Measurements from ENCODE around the gene GPM6B. TPM values are rescaled to one million over a fixed set of nuclear protein-coding genes. Genes with fewer than 3 reads are reported as not detected.

Gene GPM6B
- total and polyA plus RNA-seq, 10 donors = 2.0 to 67.1 (median 23.7) TPM

- Histone ChIP-seq H3K27me3 (replicated peaks in 1 of 7) (peaks cover 0 to 15% (median 0%) of the 10 kb centered on the region in 7 donors), H3K27ac (no peak overlapping the region), H3K4me1 (no peaks in the 10 kb centered on the region), H3K4me3 (no peak overlapping the region), H3K36me3 (no peaks in the 10 kb centered on the region), H3K9me3 (no peaks in the 10 kb centered on the region)
- 66 to 83% (median 80%) methylated on average over 8 of the region's 8 CpGs for WGBS, 5 donors
- TF ChIP-seq CTCF (IDR thresholded peaks at IDR 0.05 in 8 of 11, conservative IDR thresholded peaks at IDR 0.05 in 3 of 11) = no peak
- TF ChIP-seq POLR2A (IDR thresholded peaks at IDR 0.05) = no peak
- no peak for TF ChIP-seq POLR2AphosphoS5 (IDR thresholded peaks at IDR 0.05)
- intact Hi-C loops (cut with DNase I; ENCODE audit: low total_unique reads) = no loop called here
- no peak for DNase-seq
Observed at GRCh38 chrX:13845721-13846378, 29.0 kb upstream of the GPM6B start.

GRCh38 chrX:13843150-13843721, 26.3 kb upstream of the GPM6B start:
- 52 to 93% (median 57%) methylated on average over 1 of the region's 1 CpG for WGBS, 5 donors
- Histone ChIP-seq H3K4me3 (no peak overlapping the region), H3K27me3 (replicated peaks in 1 of 7) (peaks cover 0 to 14% (median 0%) of the 10 kb centered on the region in 7 donors), H3K9me3 (no peaks in the 10 kb centered on the region), H3K4me1 (no peaks in the 10 kb centered on the region), H3K36me3 (no peaks in the 10 kb centered on the region), H3K27ac (no peak overlapping the region)
- no peak for TF ChIP-seq CTCF (IDR thresholded peaks at IDR 0.05 in 8 of 11, conservative IDR thresholded peaks at IDR 0.05 in 3 of 11)
- TF ChIP-seq POLR2AphosphoS5 (IDR thresholded peaks at IDR 0.05) = no peak
- no peak for TF ChIP-seq POLR2A (IDR thresholded peaks at IDR 0.05)
- intact Hi-C loops (cut with DNase I; ENCODE audit: low total_unique reads) = no loop called here
- DNase-seq = no peak

GRCh38 chrX:13840121-13840520, 23.2 kb upstream of the GPM6B start:
- Histone ChIP-seq H3K27ac (no peak overlapping the region), H3K9me3 (no peaks in the 10 kb centered on the region), H3K27me3 (replicated peaks in 1 of 7) (peaks cover 0 to 13% (median 0%) of the 10 kb centered on the region in 7 donors), H3K4me3 (no peak overlapping the region), H3K4me1 (no peaks in the 10 kb centered on the region), H3K36me3 (no peaks in the 10 kb centered on the region)
- intact Hi-C loops (cut with DNase I; ENCODE audit: low total_unique reads) = no loop called here
- no peak for DNase-seq
- TF ChIP-seq POLR2AphosphoS5 (IDR thresholded peaks at IDR 0.05) (no peak), POLR2A (IDR thresholded peaks at IDR 0.05) (no peak)
- 82 to 93% (median 88%) methylated on average over 6 to 7 of the region's 7 CpGs for whole genome bisulfite sequencing, 5 donors

- intact Hi-C loops (cut with DNase I; ENCODE audit: low total_unique reads) = no loop called here
- H3K9me3 ChIP-seq = no peaks in the 10 kb centered on the region
- no peaks in the 10 kb centered on the region for H3K4me1 ChIP-seq
- no peak overlapping the region for H3K4me3 ChIP-seq
- peaks cover 0 to 24% (median 0%) of the 10 kb centered on the region in 7 donors for H3K27me3 ChIP-seq (replicated peaks in 1 of 7)
- no peak for DNase-seq
- WGBS, 5 donors = 23 to 65% (median 49%) methylated on average over 7 of the region's 7 CpGs
- no peak for TF ChIP-seq POLR2A (IDR thresholded peaks at IDR 0.05)
- TF ChIP-seq POLR2AphosphoS5 (IDR thresholded peaks at IDR 0.05) = no peak
- no peak for TF ChIP-seq CTCF (IDR thresholded peaks at IDR 0.05 in 8 of 11, conservative IDR thresholded peaks at IDR 0.05 in 3 of 11)
- no peak overlapping the region for H3K27ac ChIP-seq
- no peaks in the 10 kb centered on the region for H3K36me3 ChIP-seq
Observed at GRCh38 chrX:13837290-13837745, 20.4 kb upstream of the GPM6B start.
